ENCODE results near the gene STRAP. TPM values are rescaled to one million over a fixed set of nuclear protein-coding genes. Genes with fewer than 3 reads are reported as not detected.

Gene STRAP
- total RNA-seq, 1 donor from 2014 or later = 31.9 TPM

DNA sequence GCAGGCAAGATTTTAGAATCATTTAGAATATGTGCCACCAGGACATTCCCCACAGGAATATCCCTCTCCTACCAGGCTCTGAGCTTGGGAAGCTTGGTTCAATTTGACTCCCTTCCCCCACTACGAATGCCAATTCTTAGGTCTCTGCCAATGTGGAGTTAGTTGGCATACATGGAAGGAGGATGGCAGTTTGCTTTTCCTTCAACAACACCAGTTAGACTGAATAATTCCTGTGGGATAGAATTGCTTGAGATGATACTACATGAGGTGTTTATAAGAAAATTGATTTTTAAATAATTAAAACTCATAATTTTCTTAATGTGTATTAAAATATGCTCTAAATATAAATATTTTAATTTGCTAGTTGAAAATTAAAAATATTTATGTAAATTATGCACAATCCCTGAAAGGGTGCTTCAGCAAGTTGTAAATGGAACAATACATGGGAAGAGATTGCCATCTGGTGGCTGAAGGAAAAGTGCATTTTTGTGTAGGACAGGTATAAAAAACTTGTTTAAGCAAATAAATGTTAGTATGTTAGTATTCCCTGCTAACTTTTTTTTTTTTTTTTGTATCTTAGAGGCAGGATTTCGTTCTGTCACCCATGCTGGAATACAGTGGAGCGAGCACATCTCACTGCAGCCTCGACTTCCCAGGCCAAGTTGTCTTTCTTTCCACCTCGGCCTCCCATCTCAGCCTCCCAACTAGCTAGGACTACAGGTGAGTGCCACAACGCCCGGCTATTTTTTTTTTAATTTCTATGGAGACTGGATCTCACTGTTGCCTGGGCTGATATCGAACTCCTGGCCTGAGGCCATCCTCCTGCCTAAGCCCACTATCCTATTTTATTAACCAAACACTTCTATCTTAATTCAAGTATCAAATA, 25.8 kb upstream of the STRAP start:
- intact Hi-C loops (cut with DNase I) = loop anchor here (2.0 to 5.0 kb wide), 2 partner anchors 266 to 634 kb away; partner anchors contain the start of gene RERG
- Histone ChIP-seq H3K27ac (peak overlapping the region; percentile 42), H3K4me3 (no peak overlapping the region), H3K9me3 (no peaks in the 10 kb centered on the region), H3K27me3 (no peaks in the 10 kb centered on the region), H3K36me3 (no peaks in the 10 kb centered on the region), H3K4me1 (no peaks in the 10 kb centered on the region)
- no peak for DNase-seq (ENCODE audit: extremely low spot score in 2 of 2)
- TF ChIP-seq POLR2A (IDR thresholded peaks at IDR 0.05) = no peak
- TF ChIP-seq, protein P1, sequence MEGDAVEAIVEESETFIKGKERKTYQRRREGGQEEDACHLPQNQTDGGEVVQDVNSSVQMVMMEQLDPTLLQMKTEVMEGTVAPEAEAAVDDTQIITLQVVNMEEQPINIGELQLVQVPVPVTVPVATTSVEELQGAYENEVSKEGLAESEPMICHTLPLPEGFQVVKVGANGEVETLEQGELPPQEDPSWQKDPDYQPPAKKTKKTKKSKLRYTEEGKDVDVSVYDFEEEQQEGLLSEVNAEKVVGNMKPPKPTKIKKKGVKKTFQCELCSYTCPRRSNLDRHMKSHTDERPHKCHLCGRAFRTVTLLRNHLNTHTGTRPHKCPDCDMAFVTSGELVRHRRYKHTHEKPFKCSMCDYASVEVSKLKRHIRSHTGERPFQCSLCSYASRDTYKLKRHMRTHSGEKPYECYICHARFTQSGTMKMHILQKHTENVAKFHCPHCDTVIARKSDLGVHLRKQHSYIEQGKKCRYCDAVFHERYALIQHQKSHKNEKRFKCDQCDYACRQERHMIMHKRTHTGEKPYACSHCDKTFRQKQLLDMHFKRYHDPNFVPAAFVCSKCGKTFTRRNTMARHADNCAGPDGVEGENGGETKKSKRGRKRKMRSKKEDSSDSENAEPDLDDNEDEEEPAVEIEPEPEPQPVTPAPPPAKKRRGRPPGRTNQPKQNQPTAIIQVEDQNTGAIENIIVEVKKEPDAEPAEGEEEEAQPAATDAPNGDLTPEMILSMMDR (IDR thresholded peaks at IDR 0.05) = peak; percentile 74 to 91 (median 88)

GRCh38 chr12:15858353-15858752, 23.8 kb upstream of the STRAP start:
- TF ChIP-seq POLR2A (IDR thresholded peaks at IDR 0.05) = no peak
- no peak for TF ChIP-seq POLR2AphosphoS5 (IDR thresholded peaks at IDR 0.05; ENCODE audit: insufficient read depth in 1 of 2, low read depth in 1 of 2)
- TF ChIP-seq, protein P1 (IDR thresholded peaks at IDR 0.05) = no peak
- Histone ChIP-seq H3K4me3 (no peak overlapping the region), H3K9me3 (no peaks in the 10 kb centered on the region), H3K27ac (no peak overlapping the region), H3K4me1 (no peaks in the 10 kb centered on the region), H3K27me3 (no peaks in the 10 kb centered on the region), H3K36me3 (no peaks in the 10 kb centered on the region)
- no peak for DNase-seq (ENCODE audit: extremely low spot score in 2 of 2)
- intact Hi-C loops (cut with DNase I) = loop anchor here (5.0 kb wide), 1 partner anchor 636 kb away; the partner anchor contains the start of gene RERG

DNA sequence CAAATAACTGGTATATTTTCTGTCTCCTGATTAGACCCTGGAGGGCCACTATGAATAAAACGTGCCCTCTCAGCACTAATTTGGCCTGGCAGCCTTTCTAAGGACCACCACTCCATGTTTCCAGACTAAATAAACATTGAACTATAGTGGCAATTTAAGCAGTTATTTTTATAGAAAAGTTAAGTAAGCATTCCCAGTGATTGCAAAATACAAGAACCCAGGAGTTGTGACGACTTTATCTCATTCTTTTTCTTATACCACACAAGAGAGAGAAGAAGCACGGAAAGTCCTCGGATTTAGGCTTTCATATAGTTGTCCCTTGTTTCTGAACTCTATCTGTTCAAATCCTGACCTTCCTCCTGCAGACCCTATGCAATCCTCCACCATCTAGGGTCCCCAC, 23.1 kb upstream of the STRAP start:
- no peaks in the 10 kb centered on the region for H3K9me3 ChIP-seq
- no peaks in the 10 kb centered on the region for H3K27me3 ChIP-seq
- H3K4me3 ChIP-seq = no peak overlapping the region
- no peak for DNase-seq (ENCODE audit: extremely low spot score in 2 of 2)
- intact Hi-C loops (cut with DNase I) = loop anchor here (5.0 kb wide), 1 partner anchor 637 kb away; the partner anchor contains the start of gene RERG
- no peak overlapping the region for H3K27ac ChIP-seq
- no peaks in the 10 kb centered on the region for H3K36me3 ChIP-seq
- no peaks in the 10 kb centered on the region for H3K4me1 ChIP-seq
- no peak for TF ChIP-seq POLR2A (IDR thresholded peaks at IDR 0.05)
- TF ChIP-seq, protein P1 (IDR thresholded peaks at IDR 0.05) = no peak
- no peak for TF ChIP-seq POLR2AphosphoS5 (IDR thresholded peaks at IDR 0.05; ENCODE audit: insufficient read depth in 1 of 2, low read depth in 1 of 2)

- no peak for DNase-seq (ENCODE audit: extremely low spot score in 2 of 2)
- intact Hi-C loops (cut with DNase I) = no loop called here
- TF ChIP-seq POLR2AphosphoS5 (IDR thresholded peaks at IDR 0.05; ENCODE audit: insufficient read depth in 1 of 2, low read depth in 1 of 2) = no peak
- TF ChIP-seq, protein P1 (IDR thresholded peaks at IDR 0.05) = no peak
- no peak for TF ChIP-seq POLR2A (IDR thresholded peaks at IDR 0.05)
Observed at GRCh38 chr12:15861404-15861803, 20.8 kb upstream of the STRAP start.

GRCh38 chr12:15862840-15863239, 19.3 kb upstream of the STRAP start:
- TF ChIP-seq POLR2A (IDR thresholded peaks at IDR 0.05) (no peak), POLR2AphosphoS5 (IDR thresholded peaks at IDR 0.05; ENCODE audit: insufficient read depth in 1 of 2, low read depth in 1 of 2) (no peak)
- TF ChIP-seq, protein P1 (IDR thresholded peaks at IDR 0.05) = no peak
- no peaks in the 10 kb centered on the region for H3K9me3 ChIP-seq
- no peak overlapping the region for H3K4me3 ChIP-seq
- DNase-seq (ENCODE audit: extremely low spot score in 2 of 2) = no peak
- H3K4me1 ChIP-seq = no peaks in the 10 kb centered on the region
- no peaks in the 10 kb centered on the region for H3K27me3 ChIP-seq
- intact Hi-C loops (cut with DNase I) = no loop called here
- H3K27ac ChIP-seq = no peak overlapping the region
- H3K36me3 ChIP-seq = no peaks in the 10 kb centered on the region

More at GRCh38 chr12:15861404-15861803, 20.8 kb upstream of the STRAP start:
- H3K9me3 ChIP-seq = no peaks in the 10 kb centered on the region
- no peak overlapping the region for H3K27ac ChIP-seq
- H3K4me3 ChIP-seq = no peak overlapping the region
- no peaks in the 10 kb centered on the region for H3K4me1 ChIP-seq
- no peaks in the 10 kb centered on the region for H3K36me3 ChIP-seq
- H3K27me3 ChIP-seq = no peaks in the 10 kb centered on the region
